GM23338 (cell line): ENCODE data around the gene ATP9B. TPM values are rescaled to one million over a fixed set of nuclear protein-coding genes. Genes with fewer than 3 reads are reported as not detected.

ENCODE experiments used
- ATAC-seq: fragments of 200-7000 bp; cut with Tn5 transposase; 3 replicates; pipeline ENCODE4 v1.9.1; 2020
- DNase-seq: peaks from one replicate; pipeline ENCODE4 v3.0.0-alpha.2; 2015; ENCODE audit warnings: low spot score
- H2AFZ ChIP-seq: fragments of 200-600 bp; sonication (generic); 2 replicates; pipeline ENCODE4 v1.8.0; 2016; ENCODE audit warnings: antibody characterized with exemption, mild to moderate bottlenecking, moderate library complexity
- H3F3A ChIP-seq: fragments of 200-600 bp; sonication (generic); replicated peaks from 2 replicates; pipeline ENCODE4 v1.8.0; 2017; ENCODE audit warnings: antibody characterized with exemption, mixed run types, low read depth
- H3K27ac ChIP-seq: fragments of 200-600 bp; sonication (generic); 2 replicates; pipeline ENCODE4 v1.6.1; 2016; ENCODE audit warnings: low read depth
- H3K27me3 ChIP-seq: fragments of 200-600 bp; sonication (generic); 2 replicates; pipeline ENCODE4 v1.8.0; 2016; ENCODE audit warnings: mild to moderate bottlenecking, mixed run types, moderate library complexity; ENCODE audit not compliant: insufficient read depth
- H3K36me3 ChIP-seq: fragments of 200-600 bp; sonication (generic); 2 replicates; pipeline ENCODE4 v1.8.0; 2016; ENCODE audit warnings: mild to moderate bottlenecking; ENCODE audit not compliant: insufficient read depth
- H3K4me1 ChIP-seq: fragments of 200-600 bp; sonication (generic); 2 replicates; pipeline ENCODE4 v1.8.0; 2016; ENCODE audit warnings: mild to moderate bottlenecking, moderate library complexity; ENCODE audit not compliant: insufficient read depth
- H3K4me2 ChIP-seq: fragments of 200-600 bp; sonication (generic); 2 replicates; pipeline ENCODE4 v1.7.1; 2017; ENCODE audit warnings: mixed run types
- H3K4me3 ChIP-seq: fragments of 200-600 bp; sonication (generic); 2 replicates; pipeline ENCODE4 v1.6.1; 2016; ENCODE audit warnings: mixed run types
- H3K79me2 ChIP-seq: fragments of 200-600 bp; sonication (generic); replicated peaks from 2 replicates; pipeline ENCODE4 v1.8.0; 2017; ENCODE audit warnings: mild to moderate bottlenecking; ENCODE audit not compliant: insufficient read depth
- H3K9me2 ChIP-seq: fragments of 200-600 bp; sonication (generic); 2 replicates; pipeline ENCODE4 v1.8.0; 2017; ENCODE audit not compliant: insufficient read depth
- H4K20me1 ChIP-seq: fragments of 200-600 bp; sonication (generic); replicated peaks from 2 replicates; pipeline ENCODE4 v1.8.0; 2017; ENCODE audit warnings: mild to moderate bottlenecking; ENCODE audit not compliant: insufficient read depth
- H3K27ac Mint-ChIP-seq: 2 replicates; pipeline ENCODE4 v1.8.0; 2020; ENCODE audit warnings: inconsistent platforms, mild to moderate bottlenecking, moderate library complexity, mixed read lengths
- H3K27me3 Mint-ChIP-seq: 3 replicates; pipeline ENCODE4 v1.8.0; 2022; ENCODE audit warnings: low read depth, mild to moderate bottlenecking, moderate library complexity, mixed read lengths, inconsistent platforms; ENCODE audit not compliant: insufficient read depth, poor library complexity
- H3K36me3 Mint-ChIP-seq: 3 replicates; pipeline ENCODE4 v1.8.0; 2021; ENCODE audit warnings: low read depth, mild to moderate bottlenecking, inconsistent platforms, moderate library complexity, mixed read lengths
- H3K4me1 Mint-ChIP-seq: 3 replicates; pipeline ENCODE4 v1.8.0; 2020; ENCODE audit warnings: mild to moderate bottlenecking, inconsistent platforms, mixed read lengths
- H3K4me3 Mint-ChIP-seq: 3 replicates; pipeline ENCODE4 v1.8.0; 2021; ENCODE audit warnings: moderate library complexity, mild to moderate bottlenecking, inconsistent platforms, mixed read lengths
- H3K9me3 Mint-ChIP-seq: 3 replicates; pipeline ENCODE4 v1.8.0; 2020; ENCODE audit warnings: moderate library complexity, mild to moderate bottlenecking, inconsistent platforms, mixed read lengths
- CREB1 ChIP-seq: fragments of 250-450 bp; sonication (Bioruptor Pico); IDR thresholded peaks from 2 replicates; pipeline ENCODE4 v1.5.0; 2020; ENCODE audit warnings: low read depth, mild to moderate bottlenecking, moderate library complexity
- CTCF ChIP-seq, 2 experiments: fragments of 200-600 bp in 1 of 2; sonication (generic) in 1 of 2; conservative IDR thresholded peaks; 2 replicates each; pipeline versions ENCODE4 v1.5.1 to v1.6.1; 2016 to 2017; ENCODE audit warnings: antibody characterized with exemption in 2 of 2, low read depth in 2 of 2, mild to moderate bottlenecking in 2 of 2, moderate library complexity in 1 of 2
- EZH2 ChIP-seq: fragments of 200-600 bp; sonication (generic); IDR thresholded peaks from one replicate; pipeline ENCODE4 v1.8.0; 2017; ENCODE audit warnings: antibody characterized with exemption, mild to moderate bottlenecking, low read depth; ENCODE audit not compliant: unreplicated experiment
- EZH2phosphoT487 ChIP-seq: fragments of 200-600 bp; sonication (generic); IDR thresholded peaks from one replicate; pipeline ENCODE4 v1.8.1; 2018; ENCODE audit warnings: antibody characterized with exemption; ENCODE audit not compliant: unreplicated experiment
- JUNB ChIP-seq: IDR thresholded peaks from one replicate; pipeline ENCODE4 v1.6.1; 2016; ENCODE audit warnings: antibody characterized with exemption; ENCODE audit not compliant: unreplicated experiment
- NANOG ChIP-seq: IDR thresholded peaks from 2 replicates; pipeline ENCODE4 v1.6.1; 2016; ENCODE audit warnings: antibody characterized with exemption, borderline replicate concordance
- POLR2AphosphoS5 ChIP-seq: IDR thresholded peaks from 2 replicates; pipeline ENCODE4 v1.6.1; 2016; ENCODE audit warnings: antibody characterized with exemption, low read depth
- STAT1 ChIP-seq: IDR thresholded peaks from one replicate; pipeline ENCODE4 v1.6.1; 2016; ENCODE audit warnings: antibody characterized with exemption; ENCODE audit not compliant: unreplicated experiment
- ZNF114 ChIP-seq: fragments of 250-450 bp; sonication (Bioruptor Pico); IDR thresholded peaks from 2 replicates; pipeline ENCODE4 v1.5.0; 2020; ENCODE audit warnings: mild to moderate bottlenecking, moderate library complexity
- polyA plus RNA-seq: library from polyadenylated mRNA; unstranded; fragments of >200 nt; fragmentation: Nextera tagmentation; extraction: Ambion mirVana; gene quantifications from 2 replicates; pipeline ENCODE4 v1.2.1, GENCODE V29; 2016
- total RNA-seq: library from RNA; depleted of rRNA; stranded (reverse); fragments of >200 nt; shearing (Covaris generic); gene quantifications from 2 replicates; pipeline ENCODE4 v1.2.3, GENCODE V29; 2014
- TF ChIP-seq, protein P1 (sequence below): IDR thresholded peaks from one replicate; pipeline ENCODE4 v1.6.1; 2018; ENCODE audit warnings: antibody characterized with exemption; ENCODE audit not compliant: unreplicated experiment
- TF ChIP-seq, protein P2 (sequence below): fragments of 250-450 bp; sonication (Bioruptor Pico); IDR thresholded peaks from 2 replicates; pipeline ENCODE4 v1.5.0; 2020; ENCODE audit warnings: mild to moderate bottlenecking, moderate library complexity

The ATP9B gene
- total and polyA plus RNA-seq, 2 experiments from 2014 or later, result 14.2 to 25.6 TPM

DNA sequence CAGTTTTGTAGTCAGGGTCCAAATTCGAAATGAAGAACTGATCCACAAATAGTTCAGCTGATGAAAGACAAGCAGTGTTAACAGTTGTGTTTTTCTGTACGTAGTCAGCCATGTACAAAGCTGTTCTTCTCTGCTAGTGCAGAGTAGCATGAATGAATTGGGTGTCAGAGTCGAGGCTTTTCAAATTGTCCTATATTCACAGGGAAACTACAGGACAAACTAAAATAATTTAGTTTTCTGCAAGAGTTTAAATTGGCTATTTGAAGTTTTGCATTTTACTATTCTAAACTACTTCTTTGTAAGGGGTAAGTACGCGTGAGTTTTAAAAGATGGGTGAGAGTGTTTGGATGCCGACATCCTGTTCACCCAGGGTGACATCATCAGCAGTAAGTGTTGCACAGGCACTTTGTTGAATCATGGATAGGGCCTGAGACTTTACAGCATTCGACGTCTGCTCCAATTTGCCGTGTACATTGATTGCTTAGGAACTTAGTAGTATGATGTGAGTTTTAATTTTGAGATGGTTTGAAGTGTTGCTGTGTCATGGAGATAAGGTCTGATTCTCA lies 179.4 kb downstream of the ATP9B start:
- Mint-ChIP-seq H3K27ac (no peak overlapping the region), H3K27me3 (no peaks in the 10 kb centered on the region), H3K9me3 (no peaks in the 10 kb centered on the region), H3K4me3 (no peak overlapping the region), H3K36me3 (no peaks in the 10 kb centered on the region), H3K4me1 (peaks cover 21% of the 10 kb centered on the region)
- H3K27ac ChIP-seq, result no peak overlapping the region
- H3K27me3 ChIP-seq, result no peaks in the 10 kb centered on the region
- ATAC-seq (no peak), DNase-seq (no peak)
- no peaks in the 10 kb centered on the region for H3F3A ChIP-seq
- H3K4me1 ChIP-seq, result no peaks in the 10 kb centered on the region
- H3K9me2 ChIP-seq, result no peaks in the 10 kb centered on the region
- TF ChIP-seq JUNB, result no peak
- no peak for TF ChIP-seq NANOG
- TF ChIP-seq, protein P1, sequence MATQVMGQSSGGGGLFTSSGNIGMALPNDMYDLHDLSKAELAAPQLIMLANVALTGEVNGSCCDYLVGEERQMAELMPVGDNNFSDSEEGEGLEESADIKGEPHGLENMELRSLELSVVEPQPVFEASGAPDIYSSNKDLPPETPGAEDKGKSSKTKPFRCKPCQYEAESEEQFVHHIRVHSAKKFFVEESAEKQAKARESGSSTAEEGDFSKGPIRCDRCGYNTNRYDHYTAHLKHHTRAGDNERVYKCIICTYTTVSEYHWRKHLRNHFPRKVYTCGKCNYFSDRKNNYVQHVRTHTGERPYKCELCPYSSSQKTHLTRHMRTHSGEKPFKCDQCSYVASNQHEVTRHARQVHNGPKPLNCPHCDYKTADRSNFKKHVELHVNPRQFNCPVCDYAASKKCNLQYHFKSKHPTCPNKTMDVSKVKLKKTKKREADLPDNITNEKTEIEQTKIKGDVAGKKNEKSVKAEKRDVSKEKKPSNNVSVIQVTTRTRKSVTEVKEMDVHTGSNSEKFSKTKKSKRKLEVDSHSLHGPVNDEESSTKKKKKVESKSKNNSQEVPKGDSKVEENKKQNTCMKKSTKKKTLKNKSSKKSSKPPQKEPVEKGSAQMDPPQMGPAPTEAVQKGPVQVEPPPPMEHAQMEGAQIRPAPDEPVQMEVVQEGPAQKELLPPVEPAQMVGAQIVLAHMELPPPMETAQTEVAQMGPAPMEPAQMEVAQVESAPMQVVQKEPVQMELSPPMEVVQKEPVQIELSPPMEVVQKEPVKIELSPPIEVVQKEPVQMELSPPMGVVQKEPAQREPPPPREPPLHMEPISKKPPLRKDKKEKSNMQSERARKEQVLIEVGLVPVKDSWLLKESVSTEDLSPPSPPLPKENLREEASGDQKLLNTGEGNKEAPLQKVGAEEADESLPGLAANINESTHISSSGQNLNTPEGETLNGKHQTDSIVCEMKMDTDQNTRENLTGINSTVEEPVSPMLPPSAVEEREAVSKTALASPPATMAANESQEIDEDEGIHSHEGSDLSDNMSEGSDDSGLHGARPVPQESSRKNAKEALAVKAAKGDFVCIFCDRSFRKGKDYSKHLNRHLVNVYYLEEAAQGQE, result no peak
- no peak for TF ChIP-seq CREB1 (CRISPR knock-in tag)
- no peak for TF ChIP-seq EZH2phosphoT487
- no peak for TF ChIP-seq CTCF (conservative IDR thresholded peaks at IDR 0.05; ENCODE audit: low read depth in 2 of 2)
- no peak for TF ChIP-seq ZNF114 (CRISPR knock-in tag)
- TF ChIP-seq STAT1, result no peak
- TF ChIP-seq, protein P2, sequence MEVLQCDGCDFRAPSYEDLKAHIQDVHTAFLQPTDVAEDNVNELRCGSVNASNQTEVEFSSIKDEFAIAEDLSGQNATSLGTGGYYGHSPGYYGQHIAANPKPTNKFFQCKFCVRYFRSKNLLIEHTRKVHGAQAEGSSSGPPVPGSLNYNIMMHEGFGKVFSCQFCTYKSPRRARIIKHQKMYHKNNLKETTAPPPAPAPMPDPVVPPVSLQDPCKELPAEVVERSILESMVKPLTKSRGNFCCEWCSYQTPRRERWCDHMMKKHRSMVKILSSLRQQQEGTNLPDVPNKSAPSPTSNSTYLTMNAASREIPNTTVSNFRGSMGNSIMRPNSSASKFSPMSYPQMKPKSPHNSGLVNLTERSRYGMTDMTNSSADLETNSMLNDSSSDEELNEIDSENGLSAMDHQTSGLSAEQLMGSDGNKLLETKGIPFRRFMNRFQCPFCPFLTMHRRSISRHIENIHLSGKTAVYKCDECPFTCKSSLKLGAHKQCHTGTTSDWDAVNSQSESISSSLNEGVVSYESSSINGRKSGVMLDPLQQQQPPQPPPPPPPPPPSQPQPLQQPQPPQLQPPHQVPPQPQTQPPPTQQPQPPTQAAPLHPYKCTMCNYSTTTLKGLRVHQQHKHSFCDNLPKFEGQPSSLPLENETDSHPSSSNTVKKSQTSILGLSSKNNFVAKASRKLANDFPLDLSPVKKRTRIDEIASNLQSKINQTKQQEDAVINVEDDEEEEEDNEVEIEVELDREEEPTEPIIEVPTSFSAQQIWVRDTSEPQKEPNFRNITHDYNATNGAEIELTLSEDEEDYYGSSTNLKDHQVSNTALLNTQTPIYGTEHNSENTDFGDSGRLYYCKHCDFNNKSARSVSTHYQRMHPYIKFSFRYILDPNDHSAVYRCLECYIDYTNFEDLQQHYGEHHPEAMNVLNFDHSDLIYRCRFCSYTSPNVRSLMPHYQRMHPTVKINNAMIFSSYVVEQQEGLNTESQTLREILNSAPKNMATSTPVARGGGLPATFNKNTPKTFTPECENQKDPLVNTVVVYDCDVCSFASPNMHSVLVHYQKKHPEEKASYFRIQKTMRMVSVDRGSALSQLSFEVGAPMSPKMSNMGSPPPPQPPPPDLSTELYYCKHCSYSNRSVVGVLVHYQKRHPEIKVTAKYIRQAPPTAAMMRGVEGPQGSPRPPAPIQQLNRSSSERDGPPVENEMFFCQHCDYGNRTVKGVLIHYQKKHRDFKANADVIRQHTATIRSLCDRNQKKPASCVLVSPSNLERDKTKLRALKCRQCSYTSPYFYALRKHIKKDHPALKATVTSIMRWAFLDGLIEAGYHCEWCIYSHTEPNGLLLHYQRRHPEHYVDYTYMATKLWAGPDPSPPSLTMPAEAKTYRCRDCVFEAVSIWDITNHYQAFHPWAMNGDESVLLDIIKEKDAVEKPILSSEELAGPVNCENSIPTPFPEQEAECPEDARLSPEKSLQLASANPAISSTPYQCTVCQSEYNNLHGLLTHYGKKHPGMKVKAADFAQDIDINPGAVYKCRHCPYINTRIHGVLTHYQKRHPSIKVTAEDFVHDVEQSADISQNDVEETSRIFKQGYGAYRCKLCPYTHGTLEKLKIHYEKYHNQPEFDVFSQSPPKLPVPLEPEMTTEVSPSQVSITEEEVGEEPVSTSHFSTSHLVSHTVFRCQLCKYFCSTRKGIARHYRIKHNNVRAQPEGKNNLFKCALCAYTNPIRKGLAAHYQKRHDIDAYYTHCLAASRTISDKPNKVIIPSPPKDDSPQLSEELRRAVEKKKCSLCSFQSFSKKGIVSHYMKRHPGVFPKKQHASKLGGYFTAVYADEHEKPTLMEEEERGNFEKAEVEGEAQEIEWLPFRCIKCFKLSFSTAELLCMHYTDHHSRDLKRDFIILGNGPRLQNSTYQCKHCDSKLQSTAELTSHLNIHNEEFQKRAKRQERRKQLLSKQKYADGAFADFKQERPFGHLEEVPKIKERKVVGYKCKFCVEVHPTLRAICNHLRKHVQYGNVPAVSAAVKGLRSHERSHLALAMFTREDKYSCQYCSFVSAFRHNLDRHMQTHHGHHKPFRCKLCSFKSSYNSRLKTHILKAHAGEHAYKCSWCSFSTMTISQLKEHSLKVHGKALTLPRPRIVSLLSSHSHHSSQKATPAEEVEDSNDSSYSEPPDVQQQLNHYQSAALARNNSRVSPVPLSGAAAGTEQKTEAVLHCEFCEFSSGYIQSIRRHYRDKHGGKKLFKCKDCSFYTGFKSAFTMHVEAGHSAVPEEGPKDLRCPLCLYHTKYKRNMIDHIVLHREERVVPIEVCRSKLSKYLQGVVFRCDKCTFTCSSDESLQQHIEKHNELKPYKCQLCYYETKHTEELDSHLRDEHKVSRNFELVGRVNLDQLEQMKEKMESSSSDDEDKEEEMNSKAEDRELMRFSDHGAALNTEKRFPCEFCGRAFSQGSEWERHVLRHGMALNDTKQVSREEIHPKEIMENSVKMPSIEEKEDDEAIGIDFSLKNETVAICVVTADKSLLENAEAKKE (CRISPR knock-in tag), result no peak
- TF ChIP-seq POLR2AphosphoS5, result no peak
- no peak for TF ChIP-seq EZH2
- no peak overlapping the region for H3K4me2 ChIP-seq
- no peaks in the 10 kb centered on the region; the same call in none of the 2 replicates for H4K20me1 ChIP-seq
- no peaks in the 10 kb centered on the region for H3K36me3 ChIP-seq
- H3K4me3 ChIP-seq, result no peak overlapping the region
- no peak overlapping the region for H2AFZ ChIP-seq
- no peaks in the 10 kb centered on the region for H3K79me2 ChIP-seq
